T-helper 1 cell (primary cell): ENCODE results near the gene PSD4.
A peak's percentile ranks its signal among the peaks of the same experiment; 100 is the strongest.

Experiments used
- DNase-seq, 5 donors: peaks; one replicate each; pipeline ENCODE4 v3.0.0-alpha.2; 2012 to 2020

Gene PSD4

GRCh38 chr2:113185664-113186432 lies 12.1 kb downstream of the PSD4 start:
- no peak for DNase-seq

- DNase-seq = no peak
These were observed 12.6 kb downstream of the PSD4 start for GRCh38 chr2:113186433-113186796.

- DNase-seq = no peak
These were observed 14.0 kb downstream of the PSD4 start for GRCh38 chr2:113187771-113188170.

GRCh38 chr2:113190871-113191270 lies 17.1 kb downstream of the PSD4 start:
- no peak for DNase-seq

DNA sequence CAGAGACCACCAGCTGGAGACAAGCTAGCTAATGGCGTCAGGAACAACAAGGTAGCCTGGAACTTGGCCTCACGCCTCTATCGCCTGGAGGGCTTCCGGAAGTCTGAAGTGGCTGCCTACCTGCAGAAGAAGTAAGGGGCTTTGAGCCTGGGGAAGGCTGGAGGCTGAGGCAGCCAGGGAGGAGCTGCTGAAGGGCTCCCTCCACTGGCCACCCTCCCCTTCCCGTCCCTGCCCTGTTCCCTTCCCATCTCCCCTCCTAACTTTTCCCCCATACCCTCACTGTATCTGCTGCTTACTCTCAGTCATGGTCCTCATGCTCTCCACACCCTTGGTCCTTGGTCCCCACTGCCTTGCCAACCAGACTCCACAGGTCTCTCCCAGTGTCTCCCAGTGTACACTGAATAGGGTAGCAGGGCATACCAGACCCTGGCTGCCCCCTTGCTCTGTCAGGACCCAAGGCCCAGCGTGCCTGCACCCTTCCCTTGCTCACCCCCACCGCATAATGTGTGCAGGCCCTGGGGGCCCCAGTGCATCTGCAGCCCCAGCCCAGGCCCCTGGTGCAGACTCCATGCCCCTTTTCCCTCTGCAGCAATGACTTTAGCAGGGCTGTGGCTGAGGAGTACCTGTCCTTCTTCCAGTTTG lies 18.8 kb downstream of the PSD4 start:
- DNase-seq = no peak

DNA sequence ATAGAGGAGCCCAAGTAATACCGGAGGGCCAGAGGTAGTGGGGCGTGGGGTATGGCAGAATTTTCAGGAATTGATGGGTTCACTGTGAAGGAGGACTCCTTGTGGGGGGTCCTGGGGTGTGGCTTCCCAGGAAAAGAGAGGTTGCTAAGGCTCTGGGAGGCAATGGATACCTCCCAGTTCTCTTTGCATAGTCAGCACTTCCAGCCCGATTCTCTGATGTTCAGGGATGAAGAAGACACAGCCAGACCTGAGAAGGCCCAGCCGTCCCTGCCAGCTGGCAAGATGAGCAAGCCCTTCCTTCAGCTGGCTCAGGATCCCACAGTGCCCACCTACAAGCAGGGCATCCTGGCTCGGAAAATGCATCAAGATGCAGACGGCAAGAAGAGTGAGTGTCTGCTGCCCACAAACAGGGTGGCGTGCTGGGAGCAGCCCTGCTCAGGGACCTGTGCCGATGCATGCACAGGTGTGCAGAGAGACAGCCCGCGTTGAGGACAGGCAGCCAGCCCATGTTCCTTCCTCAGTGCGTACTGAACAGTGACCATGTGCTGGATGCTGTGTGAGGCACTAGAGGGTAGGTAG lies 22.2 kb downstream of the PSD4 start:
- DNase-seq = no peak

- DNase-seq = no peak
These were observed 23.1 kb downstream of the PSD4 start for GRCh38 chr2:113196839-113197238.

GRCh38 chr2:113197347-113198047 lies 23.7 kb downstream of the PSD4 start:
- DNase-seq = no peak

GRCh38 chr2:113198048-113198789 lies 24.4 kb downstream of the PSD4 start:
- no peak for DNase-seq

- DNase-seq = peak; percentile 46 to 76 (median 67)
These were observed 25.2 kb downstream of the PSD4 start for GRCh38 chr2:113198790-113199612.

DNA sequence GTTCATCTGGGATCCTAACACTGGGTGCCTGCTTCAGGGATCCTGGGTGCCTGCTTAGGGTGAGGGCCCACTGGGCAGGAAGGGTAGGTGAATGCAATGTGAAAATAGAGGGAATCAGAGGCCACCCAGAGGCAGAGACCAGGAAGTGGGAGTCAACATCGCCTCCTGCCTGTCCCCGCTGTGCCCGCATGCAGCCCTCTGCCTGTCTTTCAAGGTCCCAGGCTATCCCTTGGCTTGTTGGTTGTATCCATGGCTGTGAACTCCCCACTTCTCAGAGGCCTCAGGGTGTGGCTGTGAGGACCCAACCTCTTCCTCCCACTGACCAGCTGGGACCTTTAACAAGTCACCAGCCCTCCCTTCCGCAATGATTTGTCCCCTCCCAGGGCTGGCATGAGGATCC lies 26.5 kb downstream of the PSD4 start:
- no peak for DNase-seq

DNA sequence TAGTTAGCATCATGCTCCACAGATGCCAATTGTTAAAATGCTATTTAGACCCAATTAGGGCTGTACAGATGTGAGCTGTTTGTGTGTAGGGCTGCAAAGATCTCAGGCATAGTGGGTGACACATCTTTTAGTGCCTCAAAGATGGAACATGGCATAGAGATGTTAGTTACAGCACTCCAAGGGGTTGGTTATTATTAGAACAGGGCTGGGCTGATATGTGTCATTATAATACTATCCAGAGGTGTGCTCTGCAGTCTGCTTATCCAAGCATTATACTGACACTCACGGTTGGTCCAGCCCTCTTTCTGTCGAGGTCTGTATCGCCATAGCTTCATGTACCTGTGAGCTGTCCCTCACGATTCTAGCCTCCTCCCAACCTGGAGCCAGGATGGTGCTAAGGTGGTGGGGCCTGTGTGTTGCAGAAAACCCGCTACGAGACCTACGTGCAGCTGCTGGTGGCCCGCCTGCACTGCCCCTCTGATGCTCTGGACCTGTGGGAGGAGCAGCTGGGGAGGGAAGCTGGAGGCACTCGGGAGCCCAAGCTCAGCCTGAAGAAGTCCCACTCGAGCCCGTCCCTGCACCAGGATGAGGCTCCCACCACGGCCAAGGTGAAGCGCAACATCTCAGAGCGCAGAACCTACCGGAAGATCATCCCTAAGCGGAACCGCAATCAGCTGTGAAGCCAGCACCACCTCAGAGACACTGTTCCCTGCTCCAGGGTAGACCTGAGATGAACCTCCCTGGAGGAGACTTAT lies 27.1 kb downstream of the PSD4 start:
- DNase-seq = no peak

GRCh38 chr2:113201496-113202304 lies 27.9 kb downstream of the PSD4 start:
- no peak for DNase-seq

DNA sequence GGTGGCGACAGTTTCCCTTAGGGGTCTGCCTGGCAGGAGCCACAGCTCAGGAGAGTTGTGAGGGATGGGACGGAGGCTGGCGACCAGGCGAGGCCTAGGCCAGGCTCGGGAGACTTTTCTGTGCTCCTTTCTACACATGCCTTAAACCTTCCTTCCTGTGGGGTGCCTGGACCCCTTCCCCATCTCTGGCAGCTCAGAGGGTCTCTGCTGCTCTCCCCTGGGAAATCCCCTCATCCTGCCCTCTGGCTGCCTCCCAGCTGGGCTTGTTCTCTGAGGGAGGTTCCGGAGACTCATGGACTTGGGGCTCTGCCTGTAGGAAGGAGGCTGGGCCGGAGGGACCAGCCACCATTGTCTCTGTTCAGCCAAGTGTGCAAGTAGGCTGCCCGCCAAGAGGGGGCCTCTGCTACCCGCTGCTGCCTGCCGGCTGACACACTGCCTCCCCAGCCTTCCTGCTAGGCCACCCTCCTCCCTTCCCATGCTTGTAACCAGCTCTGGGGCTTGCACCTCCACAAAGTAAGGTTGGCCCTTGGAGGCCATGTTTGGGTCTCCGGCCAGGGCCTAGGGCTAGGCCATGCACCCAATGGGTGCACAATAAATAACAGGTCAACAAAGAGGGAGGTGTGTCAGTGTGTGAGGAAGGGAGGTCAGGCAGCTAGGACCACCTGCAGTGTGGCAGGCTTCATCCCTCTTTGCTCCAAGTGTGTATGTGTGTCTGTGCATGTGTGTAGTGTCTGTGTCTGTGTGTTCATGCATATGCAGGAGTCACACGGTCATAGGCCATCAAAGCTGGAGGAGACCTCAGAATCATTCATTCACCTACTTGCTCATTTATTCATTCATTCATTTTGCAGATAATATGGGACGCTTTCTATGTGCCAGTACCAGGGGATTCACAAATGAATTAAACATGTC lies 28.8 kb downstream of the PSD4 start:
- no peak for DNase-seq

DNA sequence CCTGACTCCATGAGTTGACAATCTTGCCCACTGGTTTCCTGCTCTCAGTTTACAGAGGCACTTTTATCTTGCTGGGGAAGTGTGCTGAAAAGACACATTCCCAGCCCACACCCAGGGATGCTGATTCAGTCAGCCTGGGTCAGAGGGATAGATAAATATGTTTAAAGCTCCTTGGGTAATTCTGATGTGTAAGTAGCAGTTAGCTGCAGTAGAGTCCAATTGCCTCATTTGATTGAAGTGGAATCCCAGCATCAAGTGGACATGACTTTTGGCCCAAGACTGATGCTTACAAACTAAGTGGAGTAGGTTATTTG lies 29.4 kb downstream of the PSD4 start:
- no peak for DNase-seq

- peak; percentile 39 to 75 (median 57) for DNase-seq
These were observed 30.2 kb downstream of the PSD4 start for GRCh38 chr2:113203901-113204519.

GRCh38 chr2:113206251-113206650 lies 32.5 kb downstream of the PSD4 start:
- no peak for DNase-seq

- DNase-seq = no peak
These were observed 33.2 kb downstream of the PSD4 start for GRCh38 chr2:113207021-113207420.

DNA sequence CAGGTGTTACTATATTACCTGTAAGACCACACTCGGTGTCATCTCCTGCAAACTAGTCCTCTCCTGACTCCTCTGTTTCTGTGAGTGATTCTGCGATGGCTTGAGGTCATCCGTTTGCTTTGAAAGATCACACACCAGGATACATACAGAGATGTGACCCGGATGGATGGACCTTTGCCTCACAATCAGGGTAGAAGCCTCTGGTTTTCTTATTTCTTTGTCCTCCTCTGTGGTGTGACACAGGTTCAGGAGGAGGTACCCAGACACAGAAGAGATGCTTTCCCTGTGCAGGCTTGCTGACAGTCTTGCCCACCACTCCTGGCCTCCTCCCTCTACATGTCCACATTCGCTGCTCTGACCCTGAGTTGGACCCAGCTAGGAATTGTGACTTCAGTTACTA lies 34.6 kb downstream of the PSD4 start:
- no peak for DNase-seq
